ENCODE measurements around the gene SHANK2.

SHANK2 gene

GRCh38 chr11:71252269-71252769 lies at the start of gene SHANK2:
TSS of gene SHANK2 (minus strand) at chr11:71252577. CDS start at chr11:71147326, 105,251 bp downstream.
- peak; percentile 41 for DNase-seq (ENCODE audit: low spot score)

GRCh38 chr11:71301858-71302533 lies 49.6 kb upstream of the SHANK2 start:
- no peak for DNase-seq (ENCODE audit: low spot score)

- DNase-seq (ENCODE audit: low spot score), result no peak
Measured at GRCh38 chr11:71301046-71301857, 48.9 kb upstream of the SHANK2 start.

GRCh38 chr11:71300187-71300586 lies 47.8 kb upstream of the SHANK2 start:
- no peak for DNase-seq (ENCODE audit: low spot score)

- no peak for DNase-seq (ENCODE audit: low spot score)
Measured at GRCh38 chr11:71298761-71299181, 46.4 kb upstream of the SHANK2 start.

- DNase-seq (ENCODE audit: low spot score), result no peak
Measured at GRCh38 chr11:71298016-71298550, 45.7 kb upstream of the SHANK2 start.

- no peak for DNase-seq (ENCODE audit: low spot score)
Measured at GRCh38 chr11:71294846-71295600, 42.6 kb upstream of the SHANK2 start.

GRCh38 chr11:71293961-71294782 lies 41.8 kb upstream of the SHANK2 start:
- no peak for DNase-seq (ENCODE audit: low spot score)

- no peak for DNase-seq (ENCODE audit: low spot score)
Measured at GRCh38 chr11:71286701-71287643, 34.6 kb upstream of the SHANK2 start.

- no peak for DNase-seq (ENCODE audit: low spot score)
Measured at GRCh38 chr11:71285111-71285510, 32.7 kb upstream of the SHANK2 start.

GRCh38 chr11:71284525-71285092 lies 32.2 kb upstream of the SHANK2 start:
- DNase-seq (ENCODE audit: low spot score), result no peak

- DNase-seq (ENCODE audit: low spot score), result no peak
Measured at GRCh38 chr11:71283971-71284441, 31.6 kb upstream of the SHANK2 start.

GRCh38 chr11:71282581-71283351 lies 30.4 kb upstream of the SHANK2 start:
- DNase-seq (ENCODE audit: low spot score), result no peak

GRCh38 chr11:71281831-71282230 lies 29.5 kb upstream of the SHANK2 start:
- no peak for DNase-seq (ENCODE audit: low spot score)

- no peak for DNase-seq (ENCODE audit: low spot score)
Measured at GRCh38 chr11:71281204-71281603, 28.8 kb upstream of the SHANK2 start.

- no peak for DNase-seq (ENCODE audit: low spot score)
Measured at GRCh38 chr11:71279916-71280645, 27.7 kb upstream of the SHANK2 start.

GRCh38 chr11:71272161-71272560 lies 19.8 kb upstream of the SHANK2 start:
- DNase-seq (ENCODE audit: low spot score), result no peak
